ENCODE measurements around the gene TTLL10.
A peak's percentile ranks its signal among the peaks of the same experiment; 100 is the strongest.

The TTLL10 gene

DNA sequence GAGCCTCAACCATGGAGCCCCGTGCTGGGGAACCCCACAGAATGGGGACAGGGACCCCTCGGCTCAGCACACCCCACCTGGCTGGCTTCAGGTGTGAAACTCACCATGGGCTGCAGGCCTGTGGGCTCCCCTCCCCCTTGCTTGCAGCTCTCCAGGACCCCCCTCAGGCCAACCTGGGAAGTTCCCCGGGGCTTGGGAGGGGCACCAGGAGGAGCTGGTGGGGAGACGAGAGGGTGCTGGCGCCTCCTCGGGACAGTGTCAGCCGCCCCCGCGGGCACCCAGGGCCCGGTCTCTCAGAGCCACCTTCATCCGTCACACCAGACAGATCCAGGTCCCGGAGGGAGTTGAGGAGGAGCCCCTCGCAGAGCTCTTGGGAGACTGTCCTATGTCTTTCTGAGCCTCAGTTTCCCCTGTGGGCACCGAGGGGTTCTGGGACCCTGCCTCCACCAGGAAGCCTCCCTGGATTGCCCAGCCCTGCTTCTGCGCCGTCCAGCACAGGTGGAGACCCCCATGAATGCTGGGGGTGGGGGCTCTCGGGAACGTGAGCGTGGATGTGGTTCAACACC lies 33.4 kb downstream of the TTLL10 start:
- Histone ChIP-seq H3K4me2 (ENCODE audit: low read depth, low read length, poor library complexity, severe bottlenecking) (peak overlapping the region; percentile 85), H3K4me3 (ENCODE audit: low read length, poor library complexity, severe bottlenecking) (peak overlapping the region; percentile 49), H3K27me3 (ENCODE audit: insufficient read depth, low read length, poor library complexity, severe bottlenecking) (no peaks in the 10 kb centered on the region), H3K36me3 (ENCODE audit: insufficient read depth, low read length) (no peaks in the 10 kb centered on the region), H3K9ac (ENCODE audit: low read depth, low read length, poor library complexity, severe bottlenecking) (peak overlapping the region; percentile 71), H3K9me3 (ENCODE audit: insufficient read depth, low read depth, low read length) (no peaks in the 10 kb centered on the region), H3F3A (ENCODE audit: low read depth) (0 out of 2 replicates have a peak, but pooled peaks cover 3% of the 10 kb centered on the region), H3K9me2 (replicated peaks; ENCODE audit: low read depth, low read length) (no peaks in the 10 kb centered on the region), H2AFZ (ENCODE audit: low read length) (no peak overlapping the region), H4K20me1 (ENCODE audit: insufficient read depth, low read length, poor library complexity, severe bottlenecking) (no peaks in the 10 kb centered on the region), H3K4me1 (ENCODE audit: insufficient read depth, low read length, poor library complexity, severe bottlenecking) (peaks cover 47% of the 10 kb centered on the region), H3K79me2 (ENCODE audit: insufficient read depth, low read length) (peaks cover 18% of the 10 kb centered on the region; the same call in 1 of the 2 replicates)
- no peak for TF ChIP-seq EZH2phosphoT487 (IDR thresholded peaks at IDR 0.05; ENCODE audit: borderline replicate concordance)
- TF ChIP-seq, protein P1, sequence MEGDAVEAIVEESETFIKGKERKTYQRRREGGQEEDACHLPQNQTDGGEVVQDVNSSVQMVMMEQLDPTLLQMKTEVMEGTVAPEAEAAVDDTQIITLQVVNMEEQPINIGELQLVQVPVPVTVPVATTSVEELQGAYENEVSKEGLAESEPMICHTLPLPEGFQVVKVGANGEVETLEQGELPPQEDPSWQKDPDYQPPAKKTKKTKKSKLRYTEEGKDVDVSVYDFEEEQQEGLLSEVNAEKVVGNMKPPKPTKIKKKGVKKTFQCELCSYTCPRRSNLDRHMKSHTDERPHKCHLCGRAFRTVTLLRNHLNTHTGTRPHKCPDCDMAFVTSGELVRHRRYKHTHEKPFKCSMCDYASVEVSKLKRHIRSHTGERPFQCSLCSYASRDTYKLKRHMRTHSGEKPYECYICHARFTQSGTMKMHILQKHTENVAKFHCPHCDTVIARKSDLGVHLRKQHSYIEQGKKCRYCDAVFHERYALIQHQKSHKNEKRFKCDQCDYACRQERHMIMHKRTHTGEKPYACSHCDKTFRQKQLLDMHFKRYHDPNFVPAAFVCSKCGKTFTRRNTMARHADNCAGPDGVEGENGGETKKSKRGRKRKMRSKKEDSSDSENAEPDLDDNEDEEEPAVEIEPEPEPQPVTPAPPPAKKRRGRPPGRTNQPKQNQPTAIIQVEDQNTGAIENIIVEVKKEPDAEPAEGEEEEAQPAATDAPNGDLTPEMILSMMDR (conservative IDR thresholded peaks at IDR 0.05; ENCODE audit: low read length): no peak; the same call in 1 of the 2 replicates

DNA sequence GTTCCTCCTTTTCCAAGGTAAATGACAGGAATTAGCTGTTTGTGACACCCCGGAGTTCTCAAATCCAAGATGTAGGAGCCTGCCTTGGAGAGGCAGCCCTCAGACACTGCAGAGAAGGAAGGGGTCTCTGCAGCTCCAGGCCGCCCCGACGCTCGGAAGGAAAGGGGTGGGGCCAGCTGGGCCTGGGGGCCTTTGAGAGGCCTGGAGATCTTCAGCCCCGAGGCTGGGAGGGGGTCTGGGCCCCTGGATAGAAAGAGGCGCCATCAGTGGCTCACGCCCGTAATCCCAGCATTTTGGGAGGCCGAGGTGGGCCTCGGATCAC lies 33.9 kb downstream of the TTLL10 start:
- Histone ChIP-seq H3K36me3 (ENCODE audit: insufficient read depth, low read length) (no peaks in the 10 kb centered on the region), H3K4me2 (ENCODE audit: low read depth, low read length, poor library complexity, severe bottlenecking) (peak overlapping the region; percentile 85), H4K20me1 (ENCODE audit: insufficient read depth, low read length, poor library complexity, severe bottlenecking) (no peaks in the 10 kb centered on the region), H3K4me1 (ENCODE audit: insufficient read depth, low read length, poor library complexity, severe bottlenecking) (peaks cover 47% of the 10 kb centered on the region), H3K4me3 (ENCODE audit: low read length, poor library complexity, severe bottlenecking) (peak overlapping the region; percentile 69), H3K9ac (ENCODE audit: low read depth, low read length, poor library complexity, severe bottlenecking) (peak overlapping the region; percentile 71), H2AFZ (ENCODE audit: low read length) (no peak overlapping the region), H3K9me2 (replicated peaks; ENCODE audit: low read depth, low read length) (no peaks in the 10 kb centered on the region), H3K9me3 (ENCODE audit: insufficient read depth, low read depth, low read length) (no peaks in the 10 kb centered on the region), H3K27me3 (ENCODE audit: insufficient read depth, low read length, poor library complexity, severe bottlenecking) (no peaks in the 10 kb centered on the region), H3F3A (ENCODE audit: low read depth) (0 out of 2 replicates have a peak, but pooled peaks cover 3% of the 10 kb centered on the region), H3K79me2 (ENCODE audit: insufficient read depth, low read length) (peaks cover 20% of the 10 kb centered on the region; the same call in 1 of the 2 replicates)
- no peak for TF ChIP-seq EZH2phosphoT487 (IDR thresholded peaks at IDR 0.05; ENCODE audit: borderline replicate concordance)
- TF ChIP-seq, protein P1 (conservative IDR thresholded peaks at IDR 0.05; ENCODE audit: low read length): no peak

DNA sequence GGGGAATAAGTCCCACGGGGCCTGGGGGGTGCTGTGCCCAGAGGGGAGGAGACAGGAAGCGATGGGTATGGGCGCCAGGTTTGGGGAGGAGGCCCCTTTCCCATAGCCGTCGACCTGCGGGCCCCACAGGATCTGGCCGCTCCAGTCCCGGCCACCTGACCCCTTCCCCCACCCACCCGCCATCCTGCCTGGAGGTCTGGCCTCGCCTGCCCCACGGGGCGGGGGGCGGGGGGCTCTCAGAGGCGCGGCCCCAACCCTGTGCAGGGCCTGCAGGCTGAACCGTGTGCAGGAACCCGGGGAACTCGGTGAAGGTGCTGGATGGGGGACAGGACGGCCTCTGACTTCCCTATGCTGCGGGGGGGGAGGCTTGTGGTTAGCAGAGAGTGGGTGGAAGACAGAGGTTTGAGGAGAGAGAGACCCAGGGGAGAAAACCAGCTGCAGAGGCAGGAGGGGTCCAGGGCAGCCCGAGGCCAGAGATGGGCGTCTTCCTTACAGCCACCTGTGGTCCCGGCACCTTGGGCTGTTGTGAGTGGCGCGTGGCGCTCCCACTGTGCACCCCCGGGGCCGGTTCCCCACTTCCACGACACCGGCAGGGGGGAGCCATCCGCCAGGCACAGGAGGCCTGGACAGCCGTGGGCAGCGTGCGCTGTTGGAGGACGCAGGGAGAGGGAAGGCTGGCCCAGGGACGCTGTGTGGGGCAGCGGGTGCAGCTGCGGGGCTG lies 35.2 kb downstream of the TTLL10 start:
- Histone ChIP-seq H3K79me2 (ENCODE audit: insufficient read depth, low read length) (peaks cover 20% of the 10 kb centered on the region; the same call in 1 of the 2 replicates), H3K9me3 (ENCODE audit: insufficient read depth, low read depth, low read length) (no peaks in the 10 kb centered on the region), H3K9me2 (replicated peaks; ENCODE audit: low read depth, low read length) (no peaks in the 10 kb centered on the region), H3F3A (ENCODE audit: low read depth) (0 out of 2 replicates have a peak, but pooled peaks cover 3% of the 10 kb centered on the region), H3K9ac (ENCODE audit: low read depth, low read length, poor library complexity, severe bottlenecking) (peak overlapping the region; percentile 71), H3K36me3 (ENCODE audit: insufficient read depth, low read length) (no peaks in the 10 kb centered on the region), H3K4me3 (ENCODE audit: low read length, poor library complexity, severe bottlenecking) (peak overlapping the region; percentile 69), H4K20me1 (ENCODE audit: insufficient read depth, low read length, poor library complexity, severe bottlenecking) (no peaks in the 10 kb centered on the region), H3K4me2 (ENCODE audit: low read depth, low read length, poor library complexity, severe bottlenecking) (peak overlapping the region; percentile 85), H3K27me3 (ENCODE audit: insufficient read depth, low read length, poor library complexity, severe bottlenecking) (no peaks in the 10 kb centered on the region), H2AFZ (ENCODE audit: low read length) (peak overlapping the region; percentile 41), H3K4me1 (ENCODE audit: insufficient read depth, low read length, poor library complexity, severe bottlenecking) (peaks cover 56% of the 10 kb centered on the region)
- TF ChIP-seq, protein P1 (conservative IDR thresholded peaks at IDR 0.05; ENCODE audit: low read length): no peak
- TF ChIP-seq EZH2phosphoT487 (IDR thresholded peaks at IDR 0.05; ENCODE audit: borderline replicate concordance): no peak

All from Loucy (cell line).